NCI-H526 (cell line): ENCODE measurements around the gene SLC30A2.

Experiments used
- DNase-seq, 2 experiments: peaks; one replicate each; lab custom pipeline; 2025; lab: John Stamatoyannopoulos, UW

Gene SLC30A2

DNA sequence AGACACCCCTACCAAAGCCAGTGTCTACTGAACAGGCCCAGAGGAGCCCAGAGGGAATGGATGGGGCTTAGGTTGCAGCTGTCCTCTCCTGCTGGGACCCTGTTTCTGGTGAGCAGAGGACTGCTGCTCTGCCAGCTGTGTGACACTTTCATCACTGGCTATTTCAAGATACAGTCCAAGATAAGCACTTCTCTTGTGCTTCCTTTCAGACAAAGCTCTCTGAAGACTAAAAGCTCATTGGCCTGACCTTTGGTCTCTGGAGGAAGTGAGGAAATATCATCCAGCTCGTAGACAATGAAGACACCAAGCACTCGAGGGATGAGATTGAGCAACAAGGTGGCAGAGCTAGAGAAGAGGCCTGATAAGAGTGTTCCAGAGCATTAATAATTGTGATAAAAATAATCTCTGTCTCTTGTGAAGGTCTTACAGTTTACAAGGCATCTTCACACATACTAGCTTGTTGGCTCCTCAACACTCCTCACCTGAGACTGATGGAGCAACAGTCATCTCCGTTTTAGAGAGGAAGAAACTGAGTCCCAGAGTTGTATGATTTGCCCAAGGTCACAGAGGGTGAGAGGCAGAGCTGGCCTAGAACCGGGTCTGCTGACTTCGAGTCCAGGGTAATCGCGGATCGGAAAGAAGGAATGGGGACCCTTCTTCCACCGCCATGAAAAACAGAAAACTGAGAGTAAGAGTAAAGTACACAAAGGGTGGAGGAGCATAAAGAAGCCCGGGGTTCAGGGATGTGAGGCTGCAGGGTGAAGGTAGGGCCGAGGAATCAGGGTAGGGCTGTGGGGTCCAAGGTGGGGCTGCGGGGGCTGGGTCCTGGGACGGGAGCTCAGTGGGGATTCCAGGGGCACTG is 48.7 kb downstream of the SLC30A2 start:
- DNase-seq: peak in 1 of 2 experiments; percentile 5

DNA sequence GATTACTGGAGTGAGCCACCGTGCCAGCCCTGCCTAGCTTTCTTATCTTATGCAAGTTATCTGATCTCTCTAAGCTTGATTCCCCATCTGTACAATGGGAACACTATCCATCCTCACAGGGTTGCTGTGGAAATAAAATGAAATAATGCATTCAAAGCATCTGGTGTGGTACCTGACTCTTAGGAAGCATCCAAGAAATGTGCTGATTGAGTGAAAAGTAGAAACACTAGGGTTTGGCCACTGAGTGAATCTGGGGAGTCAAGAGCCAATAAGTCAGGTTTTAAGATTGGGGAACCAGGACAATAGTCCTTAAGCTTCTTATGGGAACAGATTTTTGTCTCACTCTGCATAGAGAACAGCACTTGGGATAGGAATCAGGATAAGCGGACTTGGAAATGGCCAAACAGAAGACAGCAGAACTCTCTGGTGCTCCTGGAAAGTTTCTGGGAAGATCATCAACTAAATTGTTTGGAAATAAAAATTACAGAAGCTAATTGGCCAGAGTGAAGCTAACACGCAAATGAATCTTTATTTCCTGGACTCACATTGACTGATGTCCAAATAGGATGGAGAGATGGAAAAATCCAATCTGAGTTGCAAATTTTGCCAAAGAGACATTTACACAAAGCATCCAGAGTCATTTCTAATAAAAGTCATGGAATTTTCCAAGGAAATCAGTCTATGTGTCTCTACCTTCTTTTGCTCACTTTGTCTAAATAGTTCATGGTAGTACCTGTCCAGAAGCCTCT is 51.3 kb downstream of the SLC30A2 start:
- DNase-seq: no peak

DNA sequence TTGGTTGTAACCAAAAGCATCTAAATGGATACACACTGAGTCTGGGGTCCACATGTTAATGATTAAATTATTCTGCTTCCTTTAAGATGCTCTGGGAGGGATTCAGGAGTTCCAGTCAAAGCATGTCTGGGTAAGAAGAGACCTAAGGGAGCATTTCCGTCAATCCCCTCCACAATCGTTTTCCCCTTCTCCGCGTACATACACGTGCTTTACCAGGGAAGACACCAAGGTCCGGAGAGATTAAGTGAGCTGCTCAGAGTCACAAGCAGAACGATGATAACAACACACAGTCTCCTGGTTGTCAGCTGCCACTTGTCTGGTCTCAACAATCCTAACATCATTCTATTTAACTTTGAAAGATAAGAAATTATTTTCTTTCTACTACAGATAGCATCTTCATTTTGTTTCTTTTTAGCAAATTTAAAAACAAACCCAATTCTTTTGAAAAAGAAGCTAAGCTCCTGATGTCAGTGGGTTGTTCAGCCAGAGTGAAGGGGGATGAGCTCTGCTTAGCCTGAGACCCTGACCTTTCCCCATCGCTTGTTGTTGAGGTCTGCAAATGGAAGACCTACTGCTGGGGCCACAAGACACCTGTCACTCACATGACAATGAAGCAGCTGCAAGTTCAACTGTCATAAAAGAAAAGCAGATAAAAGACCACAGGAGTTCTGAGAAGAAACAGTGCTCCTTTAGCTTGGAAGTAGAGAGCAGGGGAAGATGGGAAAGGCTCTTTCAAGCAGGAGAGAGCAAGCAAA is 52.5 kb downstream of the SLC30A2 start:
- no peak for DNase-seq

DNA sequence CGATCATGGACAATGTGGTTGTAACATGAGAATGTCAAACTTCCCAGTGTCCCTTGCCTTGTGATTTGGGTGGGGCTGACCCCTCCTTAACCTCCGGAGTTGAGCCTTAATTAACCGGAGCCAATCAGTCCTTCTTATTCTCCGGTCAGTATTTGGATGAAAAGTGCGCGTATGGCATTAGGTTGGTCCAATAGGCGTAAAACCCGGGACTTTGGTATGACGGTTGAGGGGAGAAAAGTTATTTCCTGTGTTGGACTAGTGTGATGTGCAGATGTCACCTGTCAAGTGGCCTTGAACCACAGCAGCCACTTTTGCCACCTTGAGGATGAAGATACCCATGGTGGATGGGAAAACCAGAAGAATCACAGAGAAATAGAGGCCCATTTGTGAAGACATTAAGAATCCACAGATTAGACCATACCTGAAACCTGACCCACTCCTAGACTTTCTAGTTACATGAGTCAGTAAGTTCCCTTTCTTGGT is 53.2 kb downstream of the SLC30A2 start:
- no peak for DNase-seq

DNA sequence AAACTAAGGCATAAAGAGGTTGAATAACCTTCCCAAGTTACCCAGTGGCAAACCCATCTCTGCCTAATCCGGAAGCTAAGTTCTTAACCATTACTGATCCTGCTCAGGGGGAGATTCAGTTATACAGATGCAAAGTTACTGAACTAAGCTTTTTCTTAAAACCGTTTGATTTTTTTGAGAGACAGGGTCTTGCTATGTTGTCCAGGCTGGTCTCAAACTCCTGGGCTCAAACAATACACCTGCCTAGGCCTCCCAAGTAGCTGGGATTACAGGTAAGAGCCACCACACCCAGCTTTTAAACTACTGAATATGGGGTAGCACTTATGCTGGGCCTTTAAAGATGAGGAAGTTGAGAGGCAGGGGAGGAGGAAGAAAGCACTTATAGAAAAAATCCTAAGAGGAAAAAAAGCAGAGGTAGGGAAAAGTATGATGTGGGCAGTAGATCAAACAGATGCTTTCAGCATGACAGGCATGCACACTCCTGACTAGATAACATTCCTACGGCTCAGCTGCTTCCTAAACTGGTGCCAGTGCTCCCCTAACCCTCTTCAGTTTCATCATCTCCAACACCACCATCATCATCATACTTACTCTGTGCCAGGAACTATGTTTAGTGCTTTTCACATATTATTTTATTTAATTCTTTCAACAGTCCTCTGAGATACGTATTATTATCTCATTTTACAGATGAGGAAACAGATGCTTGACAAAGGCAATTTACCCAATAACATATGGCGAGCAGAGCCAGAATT is 53.8 kb downstream of the SLC30A2 start:
- DNase-seq: no peak

DNA sequence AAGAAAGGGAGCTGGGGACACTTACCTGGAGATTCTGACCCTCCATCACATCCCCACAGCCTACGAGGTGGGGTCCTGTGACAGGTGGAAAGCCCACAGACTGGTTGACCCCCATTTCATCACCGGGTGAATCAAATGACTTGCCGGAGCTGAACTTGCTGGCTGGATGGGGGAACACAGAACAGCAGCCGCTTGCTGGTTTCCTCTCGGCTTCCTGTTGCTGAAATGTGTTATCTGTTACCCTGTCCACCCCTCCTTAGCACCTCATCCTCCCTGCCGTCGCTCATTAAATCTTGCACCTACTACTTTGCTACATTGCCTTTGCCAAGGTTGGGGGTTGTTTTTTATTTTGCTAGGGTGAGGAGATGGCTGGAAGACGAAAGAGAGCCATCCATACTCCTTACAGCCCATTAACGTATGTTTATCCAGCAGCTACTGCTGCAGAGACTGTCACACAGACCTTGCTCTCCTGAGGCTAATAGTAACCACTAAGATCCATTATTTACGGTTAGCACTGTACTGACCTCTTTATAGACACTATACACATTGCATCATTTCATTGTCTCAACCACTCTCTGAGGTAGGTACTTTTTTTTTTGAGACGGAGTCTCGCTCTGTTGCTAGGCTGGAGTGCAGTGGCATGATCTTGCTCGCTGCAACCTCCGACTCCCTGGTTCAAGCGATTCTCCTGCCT is 55.1 kb downstream of the SLC30A2 start:
- no peak for DNase-seq

DNA sequence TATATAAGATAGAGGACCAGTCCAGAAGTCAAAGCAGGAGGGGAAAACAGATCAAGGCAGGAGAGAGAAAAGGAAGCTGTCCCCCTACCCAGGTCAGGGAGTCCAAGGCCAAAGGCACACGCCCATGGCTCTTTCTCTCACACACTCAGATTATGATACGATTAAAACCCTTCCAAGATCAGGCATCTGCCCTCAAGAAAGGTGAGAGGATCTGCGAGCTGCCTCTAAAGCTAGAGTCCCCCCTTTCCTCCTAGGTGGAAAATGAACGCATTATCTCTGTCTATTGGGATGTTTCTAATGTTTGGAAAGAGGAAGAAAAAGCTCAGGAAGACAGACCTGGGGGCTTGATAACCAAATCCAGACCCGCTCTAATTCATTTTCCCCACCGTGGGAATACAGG is 55.7 kb downstream of the SLC30A2 start:
- no peak for DNase-seq

DNA sequence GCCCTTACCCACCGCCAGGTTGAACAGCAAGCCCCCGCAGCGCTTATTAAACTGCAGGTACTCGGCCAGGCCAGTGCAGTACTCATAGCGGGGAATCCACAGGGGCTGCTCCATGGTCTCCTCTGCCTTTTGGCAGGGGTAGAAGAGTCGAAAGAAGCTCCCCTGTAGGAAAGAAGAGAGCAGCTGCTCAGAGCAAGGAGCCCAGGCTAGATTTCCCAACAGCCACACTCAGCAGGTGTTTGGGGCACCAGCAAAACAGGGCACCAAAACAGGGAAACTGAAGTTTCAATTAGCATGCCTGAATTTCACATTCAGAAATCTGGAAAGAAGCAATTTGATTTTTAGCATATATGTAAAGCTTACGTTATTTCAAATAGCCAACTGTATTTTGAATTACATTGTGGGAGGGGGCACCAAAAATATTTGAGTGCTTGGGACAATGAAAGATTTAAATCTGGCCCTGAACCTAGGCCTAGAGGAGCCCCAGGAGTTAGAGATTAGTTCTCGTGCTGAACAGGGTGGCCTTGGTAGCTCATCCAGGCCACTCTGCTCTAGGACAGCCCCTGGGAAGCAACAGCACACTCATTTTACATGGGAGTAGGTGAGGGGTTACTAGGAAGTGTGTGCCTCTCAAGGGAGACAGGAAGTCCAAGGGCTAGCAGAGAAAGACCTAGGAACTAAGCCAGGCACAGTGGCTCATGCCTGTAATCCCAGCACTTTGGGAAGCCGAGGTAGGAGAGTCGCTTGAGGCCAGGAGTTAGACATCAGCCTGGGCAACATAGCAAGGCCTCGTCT is 56.3 kb downstream of the SLC30A2 start:
- DNase-seq: no peak

DNA sequence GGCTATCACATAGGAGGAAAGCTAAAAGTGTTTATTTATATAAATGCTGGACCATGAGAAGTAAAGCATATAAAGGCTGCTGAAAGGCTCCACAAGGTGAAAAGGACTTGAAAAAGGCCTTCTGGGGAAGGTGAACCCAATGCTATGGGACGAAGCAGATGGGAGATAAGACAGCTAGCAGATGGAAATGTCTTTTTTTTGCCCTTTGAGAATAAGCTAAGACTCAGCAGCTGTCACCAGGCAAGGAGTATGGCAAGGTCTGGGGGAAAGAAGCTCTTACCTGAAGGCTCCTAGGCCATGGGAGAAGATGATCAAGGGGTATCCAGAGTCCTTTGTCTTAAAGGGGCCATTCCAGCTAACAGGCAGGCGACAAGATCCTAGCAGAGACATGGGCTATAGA is 58.0 kb downstream of the SLC30A2 start:
- no peak for DNase-seq
